ENCODE data around the gene ETDC. TPM values are rescaled to one million over a fixed set of nuclear protein-coding genes. Genes with fewer than 3 reads are reported as not detected.

The ETDC gene
- total and polyA plus RNA-seq, 2 experiments from 2014 or later, result not detected

DNA sequence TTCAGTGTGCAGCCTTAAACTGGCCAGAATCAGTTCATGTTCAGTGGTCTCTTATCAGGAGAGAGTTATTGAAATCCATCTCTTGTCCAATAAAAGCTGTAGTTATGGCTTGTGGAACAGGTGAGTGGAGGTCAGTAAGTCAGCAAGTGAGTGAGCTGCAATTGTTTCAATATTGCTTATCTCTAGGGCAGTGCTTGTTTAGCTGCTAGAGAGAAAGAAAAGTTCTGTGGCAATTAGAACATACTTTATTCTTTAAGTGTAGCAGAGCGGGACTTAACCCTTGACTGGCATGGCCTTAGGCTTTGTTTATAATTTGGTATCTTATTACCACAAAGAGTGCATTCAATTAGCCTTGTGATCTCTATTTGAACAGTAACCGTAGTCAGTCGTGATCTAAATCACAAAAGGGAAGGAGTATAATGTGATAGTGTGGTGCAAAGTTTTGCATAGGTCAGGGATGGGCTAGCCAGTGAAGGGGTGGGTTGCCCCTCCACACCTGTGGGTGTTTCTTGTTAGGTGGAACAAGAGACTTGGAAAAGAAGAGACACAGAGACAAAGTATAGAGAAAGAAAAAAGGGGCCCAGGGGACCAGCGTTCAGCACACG is 6.9 kb upstream of the ETDC start:
- TF ChIP-seq EZH2 (IDR thresholded peaks at IDR 0.05; ENCODE audit: insufficient read depth, poor library complexity, severe bottlenecking) (no peak), EZH2phosphoT487 (IDR thresholded peaks at IDR 0.05; ENCODE audit: insufficient read depth, low read depth) (no peak)
- Histone ChIP-seq H3K27me3 (replicated peaks; ENCODE audit: insufficient read depth) (no peaks in the 10 kb centered on the region), H4K20me1 (ENCODE audit: insufficient read depth) (no peaks in the 10 kb centered on the region), H3K4me1 (ENCODE audit: insufficient read depth) (no peaks in the 10 kb centered on the region), H2AFZ (no peak overlapping the region), H3K9ac (no peak overlapping the region), H3F3A (ENCODE audit: insufficient read depth) (no peaks in the 10 kb centered on the region), H3K9me3 (ENCODE audit: low read depth) (no peaks in the 10 kb centered on the region), H3K4me3 (no peak overlapping the region), H3K36me3 (ENCODE audit: low read depth) (no peaks in the 10 kb centered on the region), H3K9me2 (ENCODE audit: insufficient read depth) (no peaks in the 10 kb centered on the region), H3K79me2 (ENCODE audit: insufficient read depth) (no peaks in the 10 kb centered on the region), H3K4me2 (ENCODE audit: unreplicated experiment) (no peak overlapping the region), H3K27ac (no peak overlapping the region)
- whole genome bisulfite sequencing, 2 experiments (ENCODE audit: low coverage in 1 of 2, low lambda C conversion rate in 2 of 2, missing lambda C conversion rate in 2 of 2), result 58 to 73% methylated on average over 5 of the region's 5 CpGs
- in situ Hi-C loops (cut with MboI), result no loop called here
- no peak for DNase-seq

GRCh38 chrX:135304741-135305140 is 4.5 kb upstream of the ETDC start:
- H3K27me3 ChIP-seq (replicated peaks; ENCODE audit: insufficient read depth), result no peaks in the 10 kb centered on the region
- no peaks in the 10 kb centered on the region for H3K4me1 ChIP-seq (ENCODE audit: insufficient read depth)
- no peaks in the 10 kb centered on the region for H3K9me3 ChIP-seq (ENCODE audit: low read depth)
- no peak for DNase-seq
- no peak overlapping the region for H3K27ac ChIP-seq
- no peaks in the 10 kb centered on the region for H3K9me2 ChIP-seq (ENCODE audit: insufficient read depth)
- 96 to 100% methylated on average over 2 of the region's 2 CpGs for WGBS, 2 experiments (ENCODE audit: low coverage in 1 of 2, low lambda C conversion rate in 2 of 2, missing lambda C conversion rate in 2 of 2)
- H3F3A ChIP-seq (ENCODE audit: insufficient read depth), result no peaks in the 10 kb centered on the region
- in situ Hi-C loops (cut with MboI), result no loop called here
- H3K9ac ChIP-seq, result no peak overlapping the region
- no peak overlapping the region for H3K4me2 ChIP-seq (ENCODE audit: unreplicated experiment)
- no peaks in the 10 kb centered on the region for H4K20me1 ChIP-seq (ENCODE audit: insufficient read depth)
- H3K4me3 ChIP-seq, result no peak overlapping the region
- no peak overlapping the region for H2AFZ ChIP-seq
- no peak for TF ChIP-seq EZH2 (IDR thresholded peaks at IDR 0.05; ENCODE audit: insufficient read depth, poor library complexity, severe bottlenecking)
- TF ChIP-seq EZH2phosphoT487 (IDR thresholded peaks at IDR 0.05; ENCODE audit: insufficient read depth, low read depth), result no peak
- H3K79me2 ChIP-seq (ENCODE audit: insufficient read depth), result no peaks in the 10 kb centered on the region
- no peaks in the 10 kb centered on the region for H3K36me3 ChIP-seq (ENCODE audit: low read depth)

- Histone ChIP-seq H4K20me1 (ENCODE audit: insufficient read depth) (no peaks in the 10 kb centered on the region), H3K36me3 (ENCODE audit: low read depth) (no peaks in the 10 kb centered on the region), H3K4me3 (no peak overlapping the region), H3K27ac (no peak overlapping the region), H3K27me3 (replicated peaks; ENCODE audit: insufficient read depth) (no peaks in the 10 kb centered on the region), H3F3A (ENCODE audit: insufficient read depth) (no peaks in the 10 kb centered on the region), H3K9ac (no peak overlapping the region), H3K79me2 (ENCODE audit: insufficient read depth) (no peaks in the 10 kb centered on the region), H3K4me1 (ENCODE audit: insufficient read depth) (no peaks in the 10 kb centered on the region), H2AFZ (no peak overlapping the region), H3K9me3 (ENCODE audit: low read depth) (no peaks in the 10 kb centered on the region), H3K4me2 (ENCODE audit: unreplicated experiment) (no peak overlapping the region), H3K9me2 (ENCODE audit: insufficient read depth) (no peaks in the 10 kb centered on the region)
- in situ Hi-C loops (cut with MboI), result no loop called here
- WGBS, 2 experiments (ENCODE audit: low coverage in 1 of 2, low lambda C conversion rate in 2 of 2, missing lambda C conversion rate in 2 of 2), result 96% methylated on average over 3 of the region's 3 CpGs
- TF ChIP-seq EZH2phosphoT487 (IDR thresholded peaks at IDR 0.05; ENCODE audit: insufficient read depth, low read depth) (no peak), EZH2 (IDR thresholded peaks at IDR 0.05; ENCODE audit: insufficient read depth, poor library complexity, severe bottlenecking) (no peak)
- DNase-seq, result no peak
These were observed 2.1 kb upstream of the ETDC start for GRCh38 chrX:135307171-135307570.

DNA sequence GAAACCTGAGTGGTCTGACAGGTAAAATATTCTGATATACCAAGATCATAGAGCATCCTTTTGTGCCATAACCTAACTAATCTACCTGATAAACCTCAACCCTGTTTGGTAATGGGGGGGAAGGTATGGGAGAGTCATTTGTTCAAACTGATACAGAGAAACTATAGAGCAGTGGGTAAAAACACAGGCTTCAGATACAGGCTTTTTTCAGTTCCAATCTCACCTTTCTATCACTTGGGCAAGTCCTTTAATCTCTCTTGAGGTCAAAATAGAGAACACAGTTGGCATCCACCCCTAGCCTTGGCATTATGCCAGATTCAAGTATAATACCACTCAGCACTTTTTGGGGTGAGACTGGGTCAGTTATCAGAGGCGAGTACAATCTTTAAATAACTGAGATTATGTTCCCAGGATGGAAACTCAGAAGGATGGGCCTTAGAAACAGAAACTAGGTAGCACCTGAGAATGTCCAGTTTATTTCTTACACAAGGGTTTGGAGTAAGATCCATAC is 880 bp upstream of the ETDC start:
- H3K79me2 ChIP-seq (ENCODE audit: insufficient read depth), result no peaks in the 10 kb centered on the region
- H3F3A ChIP-seq (ENCODE audit: insufficient read depth), result no peaks in the 10 kb centered on the region
- TF ChIP-seq EZH2 (IDR thresholded peaks at IDR 0.05; ENCODE audit: insufficient read depth, poor library complexity, severe bottlenecking) (no peak), EZH2phosphoT487 (IDR thresholded peaks at IDR 0.05; ENCODE audit: insufficient read depth, low read depth) (no peak)
- no peaks in the 10 kb centered on the region for H3K4me1 ChIP-seq (ENCODE audit: insufficient read depth)
- H3K9me2 ChIP-seq (ENCODE audit: insufficient read depth), result no peaks in the 10 kb centered on the region
- no peaks in the 10 kb centered on the region for H3K9me3 ChIP-seq (ENCODE audit: low read depth)
- in situ Hi-C loops (cut with MboI), result no loop called here
- no peak for DNase-seq
- H3K36me3 ChIP-seq (ENCODE audit: low read depth), result no peaks in the 10 kb centered on the region
- H3K9ac ChIP-seq, result no peak overlapping the region
- H2AFZ ChIP-seq, result no peak overlapping the region
- H4K20me1 ChIP-seq (ENCODE audit: insufficient read depth), result no peaks in the 10 kb centered on the region
- WGBS, 2 experiments (ENCODE audit: low coverage in 1 of 2, low lambda C conversion rate in 2 of 2, missing lambda C conversion rate in 2 of 2), result 100% methylated on average over 1 of the region's 1 CpG
- H3K4me2 ChIP-seq (ENCODE audit: unreplicated experiment), result no peak overlapping the region
- H3K4me3 ChIP-seq, result no peak overlapping the region
- no peak overlapping the region for H3K27ac ChIP-seq
- no peaks in the 10 kb centered on the region for H3K27me3 ChIP-seq (replicated peaks; ENCODE audit: insufficient read depth)

All from GM23248 (cell line).